OCI-LY1 (cell line): ENCODE measurements around the gene SFN.
A peak's percentile ranks its signal among the peaks of the same experiment; 100 is the strongest.

ENCODE experiments used
- H2AFZ ChIP-seq: fragments of 200-600 bp; sonication (generic), shearing (Covaris generic); 2 replicates; pipeline ENCODE4 v1.6.0; 2014; ENCODE audit warnings: antibody characterized with exemption, mild to moderate bottlenecking, low read length
- H3F3A ChIP-seq: fragments of 200-600 bp; sonication (generic), shearing (Covaris generic); 2 replicates; pipeline ENCODE4 v1.6.0; 2014; ENCODE audit warnings: mild to moderate bottlenecking, antibody characterized with exemption, low read length, moderate library complexity; ENCODE audit not compliant: insufficient read depth
- H3K27ac ChIP-seq: fragments of 200-600 bp; sonication (generic); 2 replicates; pipeline ENCODE4 v1.5.1; 2014; ENCODE audit warnings: low read length, mixed run types, mild to moderate bottlenecking, low read depth; ENCODE audit not compliant: poor library complexity, severe bottlenecking
- H3K27me3 ChIP-seq: fragments of 200-600 bp; sonication (generic); 2 replicates; pipeline ENCODE4 v1.6.0; 2014; ENCODE audit warnings: antibody characterized with exemption, mild to moderate bottlenecking, low read length, moderate library complexity; ENCODE audit not compliant: insufficient read depth
- H3K36me3 ChIP-seq: fragments of 200-600 bp; sonication (generic); 2 replicates; pipeline ENCODE4 v1.6.1; 2014; ENCODE audit warnings: mild to moderate bottlenecking, antibody characterized with exemption, low read length, moderate library complexity, mixed read lengths; ENCODE audit not compliant: insufficient read depth
- H3K4me1 ChIP-seq: fragments of 200-600 bp; sonication (generic); 2 replicates; pipeline ENCODE4 v1.5.1; 2014; ENCODE audit warnings: mild to moderate bottlenecking, low read length, moderate library complexity; ENCODE audit not compliant: insufficient read depth, severe bottlenecking
- H3K4me2 ChIP-seq: fragments of 200-600 bp; sonication (generic), shearing (Covaris generic); 2 replicates; pipeline ENCODE4 v1.6.1; 2014; ENCODE audit warnings: low read length
- H3K4me3 ChIP-seq: fragments of 200-600 bp; sonication (generic); 2 replicates; pipeline ENCODE4 v1.5.1; 2014; ENCODE audit warnings: low read length, low read depth, mild to moderate bottlenecking, mixed read lengths; ENCODE audit not compliant: poor library complexity, severe bottlenecking
- H3K79me2 ChIP-seq: fragments of 200-600 bp; shearing (Covaris generic); 2 replicates; pipeline ENCODE4 v1.6.1; 2016; ENCODE audit warnings: mixed run types, low read length, mixed read lengths; ENCODE audit not compliant: insufficient read depth
- H3K9ac ChIP-seq: fragments of 200-600 bp; sonication (generic), shearing (Covaris generic); 2 replicates; pipeline ENCODE4 v1.6.1; 2014; ENCODE audit warnings: mild to moderate bottlenecking, low read length, mixed read lengths
- H3K9me2 ChIP-seq: fragments of 200-600 bp; sonication (generic), shearing (Covaris generic); 2 replicates; pipeline ENCODE4 v1.6.1; 2014; ENCODE audit warnings: low read depth, mild to moderate bottlenecking, low read length, mixed read lengths
- H3K9me3 ChIP-seq: fragments of 200-600 bp; shearing (Covaris generic); 2 replicates; pipeline ENCODE4 v1.6.1; 2014; ENCODE audit warnings: low read length, mixed read lengths
- H4K20me1 ChIP-seq: fragments of 200-600 bp; sonication (generic), shearing (Covaris generic); 2 replicates; pipeline ENCODE4 v1.6.0; 2016; ENCODE audit warnings: mild to moderate bottlenecking, low read length; ENCODE audit not compliant: insufficient read depth
- CTCF ChIP-seq: fragments of 200-600 bp; sonication (generic), shearing (Covaris generic); IDR thresholded peaks from 2 replicates; pipeline ENCODE4 v1.5.1; 2017; ENCODE audit warnings: mild to moderate bottlenecking, antibody characterized with exemption, low read length, moderate library complexity, mixed read lengths
- EZH2 ChIP-seq: fragments of 200-600 bp; sonication (generic), shearing (Covaris generic); IDR thresholded peaks from 2 replicates; pipeline ENCODE4 v1.8.0; 2017; ENCODE audit warnings: borderline replicate concordance, mixed run types, mild to moderate bottlenecking, antibody characterized with exemption, low read length, moderate library complexity, mixed read lengths

The SFN gene

GRCh38 chr1:26851106-26851684 lies 11.8 kb upstream of the SFN start:
- no peaks in the 10 kb centered on the region for H3K4me1 ChIP-seq
- peak; percentile 19; the same call in 1 of the 2 replicates for TF ChIP-seq CTCF
- TF ChIP-seq EZH2, result no peak
- no peak overlapping the region for H2AFZ ChIP-seq
- no peak overlapping the region for H3K4me2 ChIP-seq
- H3K9ac ChIP-seq, result no peak overlapping the region
- no peaks in the 10 kb centered on the region for H3K27me3 ChIP-seq
- no peaks in the 10 kb centered on the region for H3K9me3 ChIP-seq
- H3K27ac ChIP-seq, result no peak overlapping the region
- H3K36me3 ChIP-seq, result peaks cover 50% of the 10 kb centered on the region; the same call in 1 of the 2 replicates
- no peak overlapping the region for H3K4me3 ChIP-seq
- H3K79me2 ChIP-seq, result no peaks in the 10 kb centered on the region
- H3K9me2 ChIP-seq, result no peaks in the 10 kb centered on the region
- H3F3A ChIP-seq, result no peaks in the 10 kb centered on the region
- H4K20me1 ChIP-seq, result no peaks in the 10 kb centered on the region

- no peak overlapping the region for H3K4me3 ChIP-seq
- H3K9me2 ChIP-seq, result no peaks in the 10 kb centered on the region
- no peak overlapping the region for H3K9ac ChIP-seq
- H3K36me3 ChIP-seq, result peaks cover 48% of the 10 kb centered on the region; the same call in 1 of the 2 replicates
- H4K20me1 ChIP-seq, result no peaks in the 10 kb centered on the region
- H3F3A ChIP-seq, result no peaks in the 10 kb centered on the region
- no peaks in the 10 kb centered on the region for H3K27me3 ChIP-seq
- TF ChIP-seq CTCF, result no peak
- no peak for TF ChIP-seq EZH2
- H3K27ac ChIP-seq, result no peak overlapping the region
- H2AFZ ChIP-seq, result no peak overlapping the region
- no peaks in the 10 kb centered on the region for H3K4me1 ChIP-seq
- H3K79me2 ChIP-seq, result no peaks in the 10 kb centered on the region
- H3K4me2 ChIP-seq, result no peak overlapping the region
- H3K9me3 ChIP-seq, result no peaks in the 10 kb centered on the region
Observed at GRCh38 chr1:26852701-26853100, 10.2 kb upstream of the SFN start.

- no peak overlapping the region for H3K27ac ChIP-seq
- no peak for TF ChIP-seq EZH2
- TF ChIP-seq CTCF, result peak; percentile 82
- no peak overlapping the region for H3K4me2 ChIP-seq
- H3K4me3 ChIP-seq, result no peak overlapping the region
- H4K20me1 ChIP-seq, result no peaks in the 10 kb centered on the region
- peaks cover 48% of the 10 kb centered on the region; the same call in 1 of the 2 replicates for H3K36me3 ChIP-seq
- H3K79me2 ChIP-seq, result no peaks in the 10 kb centered on the region
- no peak overlapping the region for H3K9ac ChIP-seq
- no peaks in the 10 kb centered on the region for H3F3A ChIP-seq
- H3K27me3 ChIP-seq, result no peaks in the 10 kb centered on the region
- no peaks in the 10 kb centered on the region for H3K4me1 ChIP-seq
- no peak overlapping the region for H2AFZ ChIP-seq
- no peaks in the 10 kb centered on the region for H3K9me2 ChIP-seq
- no peaks in the 10 kb centered on the region for H3K9me3 ChIP-seq
Observed at GRCh38 chr1:26853156-26853555, 9.8 kb upstream of the SFN start.
